Prostate gland (tissue), 2 donors: Measurements from ENCODE around the gene LYSMD1. TPM values are rescaled to one million over a fixed set of nuclear protein-coding genes. Genes with fewer than 3 reads are reported as not detected.
"Not testable (repeated sequence)": the region's sequence is repeated elsewhere in the genome, so short reads cannot be mapped to it uniquely, and the experiment has no call there.

Source experiments
- DNase-seq: peaks from one replicate; pipeline ENCODE4 v3.0.0-alpha.2; 2019; ENCODE audit warnings: low spot score
- H3K27ac ChIP-seq, 2 donors: fragments of 200-600 bp; sonication (generic); 2 replicates each; pipeline ENCODE4 v1.5.1; 2017 to 2019
- H3K27me3 ChIP-seq: fragments of 200-600 bp; sonication (generic); replicated peaks from 2 replicates; pipeline ENCODE4 v1.5.1; 2019; ENCODE audit not compliant: insufficient read depth
- H3K36me3 ChIP-seq, 2 donors: fragments of 200-600 bp; sonication (generic); 1 replicate in 1 of 2; 2 replicates in 1 of 2; pipeline versions ENCODE4 v1.5.1 to v1.8.1; 2017 to 2019
- H3K4me1 ChIP-seq: fragments of 200-600 bp; sonication (generic); replicated peaks from 2 replicates; pipeline ENCODE4 v1.5.1; 2019
- H3K4me3 ChIP-seq, 2 donors: fragments of 200-600 bp; sonication (generic); 2 replicates each; pipeline ENCODE4 v1.5.1; 2017 to 2019
- H3K9me3 ChIP-seq: fragments of 200-600 bp; sonication (generic); 2 replicates; pipeline ENCODE4 v1.5.1; 2017
- CTCF ChIP-seq, 4 experiments: fragments of 200-600 bp in 2 of 4; fragments of 450-650 bp in 2 of 4; sonication (generic) in 2 of 4; IDR thresholded peaks; 1 replicate in 3 of 4; 2 replicates in 1 of 4; pipeline ENCODE4 v1.5.1; 2016 to 2019; ENCODE audit warnings: antibody characterized with exemption in 4 of 4, mild to moderate bottlenecking in 2 of 4, moderate library complexity in 2 of 4
- POLR2A ChIP-seq: fragments of 450-650 bp; IDR thresholded peaks from one replicate; pipeline ENCODE4 v1.6.1; 2016; ENCODE audit warnings: antibody characterized with exemption, mild to moderate bottlenecking
- POLR2AphosphoS5 ChIP-seq: sonication (generic); formaldehyde crosslinking; IDR thresholded peaks from one replicate; pipeline ENCODE4 v1.6.1; 2017; ENCODE audit warnings: antibody characterized with exemption
- WGBS: methylation state at CpG from one replicate; pipeline ENCODE4 v1.1.5; 2018; 5-methylcytosine and 5-hydroxymethylcytosine counted together
- intact Hi-C: fragments of 100-400 bp; cut with DNase I; formaldehyde crosslinking; loops from one replicate; pipeline ENCODE4 v1.14.2; 2022
- total RNA-seq, 2 donors: library from RNA; depleted of rRNA; stranded (reverse); fragments of >200 nt; gene quantifications; one replicate each; pipeline ENCODE4 v1.1.0, GENCODE V29; 2016

LYSMD1 gene
- total RNA-seq, result 10 to 100 TPM in 1 of 2 donors, 1 to 10 TPM in 1; 7.3 to 19.3 TPM

GRCh38 chr1:151165738-151166504, at the start of gene LYSMD1, which contains the start of gene SCNM1:
TSS of gene LYSMD1 (minus strand) at chr1:151165902. CDS start at chr1:151165258, 644 bp downstream.
TSS of gene SCNM1 (plus strand) at chr1:151166144. CDS start at chr1:151166153, 9 bp downstream.
- H3K36me3 ChIP-seq, result peaks cover 0 to 4% of the 10 kb centered on the region in 2 donors
- intact Hi-C loops, result no loop called here

GRCh38 chr1:151213560-151213959, 47.9 kb upstream of the LYSMD1 start:
- TF ChIP-seq CTCF (IDR thresholded peaks at IDR 0.05) (no peak), POLR2AphosphoS5 (no peak), POLR2A (no peak)
- DNase-seq, result no peak
- intact Hi-C loops, result no loop called here
- Histone ChIP-seq H3K4me1 (no peaks in the 10 kb centered on the region), H3K36me3 (no peaks in the 10 kb centered on the region), H3K27ac (no peak overlapping the region), H3K9me3 (no peaks in the 10 kb centered on the region), H3K4me3 (no peak overlapping the region), H3K27me3 (no peaks in the 10 kb centered on the region)
- 27% methylated on average over 2 of the region's 2 CpGs for WGBS

More at GRCh38 chr1:151165738-151166504, at the start of gene LYSMD1, which contains the start of gene SCNM1:
- Histone ChIP-seq H3K27me3 (no peaks in the 10 kb centered on the region), H3K4me3 (peak within 1 kb of the TSS; percentile 65 to 82), H3K4me1 (peaks cover 6% of the 10 kb centered on the region), H3K9me3 (no peaks in the 10 kb centered on the region), H3K27ac (peak within 1 kb of the TSS; percentile 86 to 90)
- peak; percentile 98 for DNase-seq
- WGBS, result 0% methylated on average over 38 of the region's 38 CpGs
- peak; percentile 33 for TF ChIP-seq POLR2A
- TF ChIP-seq CTCF (IDR thresholded peaks at IDR 0.05), result peak in 3 of 4 experiments; percentile 15 to 66 (median 53)
- TF ChIP-seq POLR2AphosphoS5, result peak; percentile 100

GRCh38 chr1:151211972-151212705, 46.4 kb upstream of the LYSMD1 start:
- intact Hi-C loops, result no loop called here
- H3K4me1 ChIP-seq, result no peaks in the 10 kb centered on the region
- H3K36me3 ChIP-seq, result no peaks in the 10 kb centered on the region
- H3K4me3 ChIP-seq, result no peak overlapping the region
- DNase-seq, result no peak
- H3K27ac ChIP-seq, result no peak overlapping the region
- no peaks in the 10 kb centered on the region for H3K27me3 ChIP-seq
- no peak for TF ChIP-seq CTCF (IDR thresholded peaks at IDR 0.05)
- TF ChIP-seq POLR2AphosphoS5, result no peak
- no peak for TF ChIP-seq POLR2A
- no peaks in the 10 kb centered on the region for H3K9me3 ChIP-seq
- WGBS, result 62% methylated on average over 15 of the region's 15 CpGs

GRCh38 chr1:151210830-151211229, 45.1 kb upstream of the LYSMD1 start:
- intact Hi-C loops, result no loop called here
- TF ChIP-seq POLR2A (no peak), POLR2AphosphoS5 (no peak), CTCF (IDR thresholded peaks at IDR 0.05) (no peak)
- H3K4me1 ChIP-seq, result no peaks in the 10 kb centered on the region
- H3K9me3 ChIP-seq, result no peaks in the 10 kb centered on the region
- no peaks in the 10 kb centered on the region for H3K27me3 ChIP-seq
- H3K27ac ChIP-seq, result no peak overlapping the region
- DNase-seq, result no peak
- WGBS, result 44% methylated on average over 1 of the region's 1 CpG
- H3K36me3 ChIP-seq, result peaks cover 0 to 7% of the 10 kb centered on the region in 2 donors
- H3K4me3 ChIP-seq, result no peak overlapping the region

- DNase-seq, H3K27me3 ChIP-seq, H3K36me3 ChIP-seq, intact Hi-C loops, H3K27ac ChIP-seq, H3K9me3 ChIP-seq, H3K4me3 ChIP-seq, H3K4me1 ChIP-seq: not testable (repeated sequence)
- WGBS, result 96% methylated on average over 12 of the region's 12 CpGs
These were observed 39.8 kb upstream of the LYSMD1 start for GRCh38 chr1:151205381-151205965.
